ENCODE results near the gene RANBP3. TPM values are rescaled to one million over a fixed set of nuclear protein-coding genes. Genes with fewer than 3 reads are reported as not detected.
A peak's percentile ranks its signal among the peaks of the same experiment; 100 is the strongest.

The RANBP3 gene
- total RNA-seq, 1 experiment from 2014 or later: 62.4 TPM

DNA sequence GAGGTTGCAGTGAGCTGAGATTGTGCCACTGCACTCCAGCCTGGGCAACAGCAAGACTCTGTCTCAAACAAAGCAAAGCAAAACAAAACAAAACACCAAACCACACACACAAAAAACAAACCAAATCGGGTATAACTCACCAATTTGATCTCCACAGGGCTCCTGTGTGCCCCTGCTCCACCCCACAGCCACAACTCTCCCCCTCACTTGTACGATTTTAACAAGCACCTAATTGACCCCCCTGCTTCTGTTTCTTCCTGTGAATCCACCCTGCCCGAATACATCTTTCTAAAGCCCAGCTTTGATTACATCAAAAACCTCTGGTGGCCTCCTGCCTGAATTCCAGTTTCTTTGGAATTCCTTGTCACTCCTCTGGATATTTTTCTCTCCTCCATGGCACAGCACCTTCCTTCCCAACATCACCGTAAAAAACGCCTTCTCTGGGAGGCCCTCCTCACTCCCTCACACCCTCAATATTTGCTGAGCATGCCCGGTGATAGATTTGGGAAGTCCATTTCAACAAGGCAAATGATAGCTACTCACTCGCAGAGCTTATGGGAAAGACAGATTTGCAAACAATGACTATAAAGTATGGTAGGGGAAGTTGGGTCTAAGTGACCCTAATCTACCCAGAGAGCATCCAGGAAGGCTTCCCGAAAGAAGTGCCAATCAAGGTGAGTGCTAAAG is 11.6 kb upstream of the RANBP3 start:
- Histone ChIP-seq H2AFZ (ENCODE audit: low read depth, low read length, poor library complexity, severe bottlenecking) (no peak overlapping the region), H3K4me2 (ENCODE audit: low read length) (peak overlapping the region; percentile 66), H3K79me2 (ENCODE audit: insufficient read depth, low read length) (no peaks in the 10 kb centered on the region), H3K4me3 (replicated peaks in 1 of 2; ENCODE audit: low read depth in 1 of 2, low read length in 2 of 2) (peak overlapping the region in 1 of 2 experiments; percentile 48; a peak in 1 of 4 replicates), H3K9ac (ENCODE audit: low read length) (peak overlapping the region; percentile 37), H4K20me1 (ENCODE audit: insufficient read depth) (no peaks in the 10 kb centered on the region), H3K4me1 (ENCODE audit: control insufficient read depth in 1 of 2, insufficient read depth in 2 of 2, low read length in 2 of 2) (peaks cover 0 to 19% of the 10 kb centered on the region in 2 experiments; a peak in 2 of 4 replicates), H3K27me3 (ENCODE audit: insufficient read depth, low read length) (no peaks in the 10 kb centered on the region), H3K36me3 (ENCODE audit: control insufficient read depth in 1 of 2, insufficient read depth in 2 of 2, low read length in 2 of 2) (no peaks in the 10 kb centered on the region), H3K27ac (ENCODE audit: low read depth, low read length) (no peak overlapping the region), H3K9me3 (ENCODE audit: control insufficient read depth in 1 of 2, insufficient read depth in 1 of 2, low read depth in 1 of 2, low read length in 2 of 2) (no peaks in the 10 kb centered on the region), H3K9me2 (ENCODE audit: insufficient read depth) (no peaks in the 10 kb centered on the region)
- no peak for DNase-seq (ENCODE audit: low read depth, low spot score)
- intact Hi-C loops (cut with micrococcal nuclease): no loop called here
- ChIA-PET RAD21 (ENCODE audit: low non-redundant PET in 1 of 2, low total read pairs in 2 of 2, uncharacterized antibody in 2 of 2, unreplicated experiment in 2 of 2) (no interaction called here), POLR2A (interaction anchor here (0.6 kb wide), 1 partner anchor 75 kb away, joined by 3 read pairs; no protein-coding TSS in a partner anchor), CTCF (interaction anchor here (0.8 to 2.2 kb wide), 4 partner anchors 11 to 33 kb away, joined by 3 to 12 read pairs (median 5); partner anchors contain the start of gene RANBP3)
- BruUV-seq (replicated peaks): no TSS peak
- TF ChIP-seq POLR2A (IDR thresholded peaks at IDR 0.05; ENCODE audit: borderline replicate concordance, extremely low read depth, insufficient read depth, insufficient read length): no peak
- TF ChIP-seq FOSL1 (IDR thresholded peaks at IDR 0.05; ENCODE audit: low read depth): no peak
- no peak for TF ChIP-seq ELF1 (IDR thresholded peaks at IDR 0.05; ENCODE audit: borderline replicate concordance, low read depth)
- TF ChIP-seq, protein P1, sequence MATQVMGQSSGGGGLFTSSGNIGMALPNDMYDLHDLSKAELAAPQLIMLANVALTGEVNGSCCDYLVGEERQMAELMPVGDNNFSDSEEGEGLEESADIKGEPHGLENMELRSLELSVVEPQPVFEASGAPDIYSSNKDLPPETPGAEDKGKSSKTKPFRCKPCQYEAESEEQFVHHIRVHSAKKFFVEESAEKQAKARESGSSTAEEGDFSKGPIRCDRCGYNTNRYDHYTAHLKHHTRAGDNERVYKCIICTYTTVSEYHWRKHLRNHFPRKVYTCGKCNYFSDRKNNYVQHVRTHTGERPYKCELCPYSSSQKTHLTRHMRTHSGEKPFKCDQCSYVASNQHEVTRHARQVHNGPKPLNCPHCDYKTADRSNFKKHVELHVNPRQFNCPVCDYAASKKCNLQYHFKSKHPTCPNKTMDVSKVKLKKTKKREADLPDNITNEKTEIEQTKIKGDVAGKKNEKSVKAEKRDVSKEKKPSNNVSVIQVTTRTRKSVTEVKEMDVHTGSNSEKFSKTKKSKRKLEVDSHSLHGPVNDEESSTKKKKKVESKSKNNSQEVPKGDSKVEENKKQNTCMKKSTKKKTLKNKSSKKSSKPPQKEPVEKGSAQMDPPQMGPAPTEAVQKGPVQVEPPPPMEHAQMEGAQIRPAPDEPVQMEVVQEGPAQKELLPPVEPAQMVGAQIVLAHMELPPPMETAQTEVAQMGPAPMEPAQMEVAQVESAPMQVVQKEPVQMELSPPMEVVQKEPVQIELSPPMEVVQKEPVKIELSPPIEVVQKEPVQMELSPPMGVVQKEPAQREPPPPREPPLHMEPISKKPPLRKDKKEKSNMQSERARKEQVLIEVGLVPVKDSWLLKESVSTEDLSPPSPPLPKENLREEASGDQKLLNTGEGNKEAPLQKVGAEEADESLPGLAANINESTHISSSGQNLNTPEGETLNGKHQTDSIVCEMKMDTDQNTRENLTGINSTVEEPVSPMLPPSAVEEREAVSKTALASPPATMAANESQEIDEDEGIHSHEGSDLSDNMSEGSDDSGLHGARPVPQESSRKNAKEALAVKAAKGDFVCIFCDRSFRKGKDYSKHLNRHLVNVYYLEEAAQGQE (IDR thresholded peaks at IDR 0.05; ENCODE audit: low read depth): no peak
- TF ChIP-seq CBX3 (IDR thresholded peaks at IDR 0.05; ENCODE audit: low read depth): no peak
- no peak for TF ChIP-seq SIN3A (IDR thresholded peaks at IDR 0.05; ENCODE audit: low read depth)
- TF ChIP-seq SP1 (IDR thresholded peaks at IDR 0.05; ENCODE audit: low read depth): no peak
- no peak for TF ChIP-seq TCF7L2 (IDR thresholded peaks at IDR 0.05; ENCODE audit: borderline replicate concordance, extremely low read depth, insufficient read depth, insufficient read length)
- no peak for TF ChIP-seq POLR2AphosphoS5 (IDR thresholded peaks at IDR 0.05; ENCODE audit: low read depth, low read length)
- TF ChIP-seq SRF (IDR thresholded peaks at IDR 0.05; ENCODE audit: low read depth): no peak
- ATAC-seq: no peak

Measured in HCT116 (cell line).